Measurements from ENCODE around the gene DNAJC25.

The DNAJC25 gene

DNA sequence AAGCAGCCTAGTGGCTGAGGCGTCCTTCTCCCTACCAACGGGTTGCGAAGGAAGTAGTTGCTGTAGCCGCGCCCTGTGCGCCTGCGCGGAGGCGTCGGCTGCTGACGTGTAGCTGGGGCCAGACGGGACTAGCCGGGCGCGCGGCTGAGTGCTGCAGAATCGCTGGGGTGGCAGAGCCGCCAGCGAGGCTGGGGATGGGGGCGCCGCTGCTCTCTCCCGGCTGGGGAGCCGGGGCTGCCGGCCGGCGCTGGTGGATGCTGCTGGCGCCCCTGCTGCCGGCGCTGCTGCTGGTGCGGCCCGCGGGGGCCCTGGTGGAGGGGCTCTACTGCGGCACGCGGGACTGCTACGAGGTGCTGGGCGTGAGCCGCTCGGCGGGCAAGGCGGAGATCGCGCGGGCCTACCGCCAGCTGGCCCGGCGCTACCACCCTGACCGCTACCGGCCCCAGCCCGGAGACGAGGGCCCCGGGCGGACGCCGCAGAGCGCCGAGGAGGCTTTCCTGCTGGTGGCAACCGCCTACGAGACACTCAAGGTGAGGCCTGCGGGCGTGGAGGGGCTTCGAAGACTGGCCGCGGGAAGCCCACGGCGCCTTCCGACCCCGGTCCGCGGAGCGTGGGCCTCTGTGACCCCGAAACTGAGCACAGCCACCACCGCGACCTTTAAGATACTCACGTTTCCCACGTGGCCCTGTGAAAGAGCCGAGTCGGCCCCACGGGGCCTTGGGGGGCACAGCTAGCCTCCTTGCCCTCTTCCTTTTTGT, at the start of gene DNAJC25:
TSS of gene DNAJC25 (plus strand) at position 121 of the 758 bp plus-strand sequence. CDS start at position 195, 74 bp downstream.
- no peaks in the 10 kb centered on the region for H3K27me3 ChIP-seq (ENCODE audit: control insufficient read depth, insufficient read depth, low read length)
- WGBS (ENCODE audit: insufficient coverage, insufficient read length), result no CpG with 5 or more reads among the region's 79 CpGs

DNA sequence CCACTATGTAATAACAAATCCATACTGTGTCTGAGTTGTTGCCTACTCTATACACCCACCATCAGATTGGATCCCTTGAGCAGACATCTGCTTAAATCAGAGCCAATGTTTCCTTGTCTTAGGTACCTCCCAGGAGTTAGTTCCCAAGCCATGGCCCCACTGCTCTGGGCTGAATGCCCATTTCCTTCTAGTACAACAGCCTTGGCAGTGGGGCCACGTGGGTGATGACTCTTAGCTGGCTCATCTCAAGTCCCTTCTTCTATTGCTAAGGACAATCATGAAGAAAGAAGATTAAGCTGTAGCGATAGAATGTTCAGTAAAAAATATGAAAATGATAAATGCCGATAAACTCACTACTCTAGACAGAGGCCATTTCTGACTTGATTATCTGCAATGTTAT, 48.2 kb upstream of the DNAJC25 start:
- H3K4me1 ChIP-seq (ENCODE audit: control insufficient read depth, insufficient read depth, low read length), result no peaks in the 10 kb centered on the region
- DNase-seq (ENCODE audit: low read depth, low spot score), result no peak
- no peaks in the 10 kb centered on the region for H3K9me3 ChIP-seq (ENCODE audit: control insufficient read depth, insufficient read depth, low read length)
- H3K4me3 ChIP-seq (ENCODE audit: low read length), result no peak overlapping the region
- WGBS (ENCODE audit: insufficient coverage, insufficient read length), result no CpG with 5 or more reads among the region's 3 CpGs
- peaks cover 12% of the 10 kb centered on the region; the same call in 1 of the 2 replicates for H3K36me3 ChIP-seq (ENCODE audit: control insufficient read depth, insufficient read depth, low read length)
- no peak overlapping the region for H3K27ac ChIP-seq (ENCODE audit: low read length)
- H3K27me3 ChIP-seq (ENCODE audit: control insufficient read depth, insufficient read depth, low read length), result no peaks in the 10 kb centered on the region

More for the DNA sequence above, at the start of gene DNAJC25:
- Histone ChIP-seq H3K4me1 (ENCODE audit: control insufficient read depth, insufficient read depth, low read length) (no peaks in the 10 kb centered on the region), H3K9me3 (ENCODE audit: control insufficient read depth, insufficient read depth, low read length) (no peaks in the 10 kb centered on the region), H3K4me3 (ENCODE audit: low read length) (peak within 1 kb of the TSS; percentile 76), H3K27ac (ENCODE audit: low read length) (no peak within 1 kb of the TSS), H3K36me3 (ENCODE audit: control insufficient read depth, insufficient read depth, low read length) (no peaks in the 10 kb centered on the region)
- DNase-seq (ENCODE audit: low read depth, low spot score), result peak; percentile 98

DNA sequence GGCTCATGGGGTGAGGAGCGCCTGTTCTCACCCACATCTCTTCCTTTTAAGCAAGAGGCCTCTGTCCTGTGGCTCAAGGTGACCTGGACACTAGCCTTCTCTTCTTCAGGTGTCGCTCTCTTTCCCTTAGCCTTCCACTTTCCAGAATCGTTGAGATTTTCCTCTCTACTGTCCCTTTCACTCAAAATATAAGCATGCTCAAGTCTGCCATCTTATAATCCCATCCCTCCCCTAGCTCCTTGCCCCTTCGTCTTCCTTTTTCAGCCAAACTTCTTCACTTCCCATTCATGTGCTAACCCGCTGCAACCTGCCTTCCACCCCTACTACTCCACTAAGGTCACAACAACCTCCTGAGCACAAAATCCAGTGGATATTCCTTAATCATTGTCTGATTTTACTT, 44.8 kb upstream of the DNAJC25 start:
- DNase-seq (ENCODE audit: low read depth, low spot score), result no peak
- no peaks in the 10 kb centered on the region for H3K4me1 ChIP-seq (ENCODE audit: control insufficient read depth, insufficient read depth, low read length)
- H3K4me3 ChIP-seq (ENCODE audit: low read length), result no peak overlapping the region
- H3K36me3 ChIP-seq (ENCODE audit: control insufficient read depth, insufficient read depth, low read length), result peaks cover 8% of the 10 kb centered on the region; the same call in 1 of the 2 replicates
- no CpG with 5 or more reads among the region's 5 CpGs for WGBS (ENCODE audit: insufficient coverage, insufficient read length)
- H3K27me3 ChIP-seq (ENCODE audit: control insufficient read depth, insufficient read depth, low read length), result no peaks in the 10 kb centered on the region
- H3K27ac ChIP-seq (ENCODE audit: low read length), result no peak overlapping the region
- H3K9me3 ChIP-seq (ENCODE audit: control insufficient read depth, insufficient read depth, low read length), result no peaks in the 10 kb centered on the region

DNA sequence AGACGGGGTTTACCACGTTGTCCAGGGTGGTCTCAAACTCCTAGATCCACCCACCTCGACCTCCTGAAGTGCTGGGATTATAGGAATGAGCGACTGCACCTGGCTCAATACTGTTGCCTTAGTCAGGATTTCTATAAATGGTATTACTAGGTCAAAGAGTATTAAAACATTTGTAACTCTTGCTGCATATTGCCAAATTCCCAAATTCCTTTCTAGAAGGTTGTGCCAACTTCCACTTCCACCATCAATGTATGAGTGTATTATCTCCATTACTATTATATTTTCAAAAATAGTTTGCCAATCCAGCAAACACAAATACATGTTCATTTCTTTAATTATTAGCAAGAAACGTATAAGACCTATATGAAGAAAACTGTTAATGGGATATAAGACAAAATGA, 42.3 kb upstream of the DNAJC25 start:
- H3K9me3 ChIP-seq (ENCODE audit: control insufficient read depth, insufficient read depth, low read length), result no peaks in the 10 kb centered on the region
- H3K4me1 ChIP-seq (ENCODE audit: control insufficient read depth, insufficient read depth, low read length), result no peaks in the 10 kb centered on the region
- no peaks in the 10 kb centered on the region for H3K27me3 ChIP-seq (ENCODE audit: control insufficient read depth, insufficient read depth, low read length)
- H3K36me3 ChIP-seq (ENCODE audit: control insufficient read depth, insufficient read depth, low read length), result peaks cover 6% of the 10 kb centered on the region; the same call in 1 of the 2 replicates
- no peak overlapping the region for H3K4me3 ChIP-seq (ENCODE audit: low read length)
- no peak overlapping the region for H3K27ac ChIP-seq (ENCODE audit: low read length)
- no peak for DNase-seq (ENCODE audit: low read depth, low spot score)
- no CpG with 5 or more reads among the region's 5 CpGs for WGBS (ENCODE audit: insufficient coverage, insufficient read length)

DNA sequence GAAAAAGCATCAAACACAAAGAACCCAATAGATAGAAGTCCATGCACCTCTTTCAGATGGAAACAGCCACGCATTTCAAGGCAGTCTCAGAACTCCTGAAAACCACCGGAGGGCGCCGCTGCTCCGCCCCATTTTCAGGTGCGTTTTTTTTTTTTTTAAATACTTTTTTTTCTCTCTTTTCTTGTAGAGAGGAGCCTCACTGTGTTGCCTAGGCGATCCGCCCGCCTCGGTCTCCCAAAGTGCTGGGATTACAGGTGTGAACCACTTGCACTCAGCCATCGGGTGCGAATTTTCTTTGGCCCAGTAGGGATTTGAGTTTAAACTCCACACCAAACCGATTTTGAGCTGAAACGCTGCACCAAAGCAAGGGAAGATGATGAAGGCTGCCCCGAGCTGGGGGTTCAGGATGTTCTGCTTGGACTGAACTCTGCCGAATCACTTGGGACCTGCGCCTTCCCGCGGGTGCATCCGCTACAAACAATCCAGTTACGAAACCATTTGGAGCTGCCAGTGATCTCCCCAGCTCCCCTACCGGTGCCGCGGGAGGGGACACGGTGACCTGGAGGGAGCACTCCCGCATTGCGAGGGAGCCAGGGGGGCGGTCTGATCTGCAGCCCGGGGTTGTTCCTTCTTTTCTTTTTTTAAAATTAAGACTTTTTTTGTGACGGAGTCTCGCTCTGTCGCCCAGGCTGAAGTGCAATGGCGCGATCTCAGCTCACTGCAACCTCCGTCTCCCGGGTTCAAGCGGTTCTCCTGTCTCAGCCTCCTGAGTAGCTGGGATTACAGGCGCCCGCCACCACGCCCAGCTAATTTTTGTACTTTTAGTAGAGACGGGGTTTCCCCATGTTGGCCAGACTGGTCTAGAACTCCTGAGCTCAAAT, 33.0 kb upstream of the DNAJC25 start:
- Histone ChIP-seq H3K36me3 (ENCODE audit: control insufficient read depth, insufficient read depth, low read length) (peaks cover 5% of the 10 kb centered on the region; the same call in 1 of the 2 replicates), H3K4me3 (ENCODE audit: low read length) (peak overlapping the region; percentile 81; the same call in 1 of the 2 replicates), H3K27ac (ENCODE audit: low read length) (no peak overlapping the region), H3K27me3 (ENCODE audit: control insufficient read depth, insufficient read depth, low read length) (peaks cover 2% of the 10 kb centered on the region; the same call in 1 of the 2 replicates), H3K9me3 (ENCODE audit: control insufficient read depth, insufficient read depth, low read length) (no peaks in the 10 kb centered on the region), H3K4me1 (ENCODE audit: control insufficient read depth, insufficient read depth, low read length) (no peaks in the 10 kb centered on the region; the same call in 1 of the 2 replicates)
- WGBS (ENCODE audit: insufficient coverage, insufficient read length), result no CpG with 5 or more reads among the region's 41 CpGs
- DNase-seq (ENCODE audit: low read depth, low spot score), result peak; percentile 58

DNA sequence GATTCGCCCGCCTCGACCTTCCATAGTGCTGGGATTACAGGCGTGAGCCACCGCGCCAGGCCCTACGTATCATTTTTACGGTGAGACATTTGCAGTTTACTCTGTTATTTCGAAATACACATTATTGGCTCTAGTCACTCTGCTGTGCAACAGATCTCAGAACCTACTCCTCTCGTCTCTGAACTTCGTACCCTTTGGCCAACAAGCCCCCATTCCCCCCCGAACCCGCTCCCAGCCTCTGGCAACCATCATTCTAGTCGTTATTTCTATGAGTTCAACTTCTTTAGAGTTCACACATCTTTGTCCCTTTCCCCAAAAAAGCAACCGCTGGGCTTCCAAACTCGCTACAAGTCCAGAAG, 32.4 kb upstream of the DNAJC25 start:
- Histone ChIP-seq H3K4me3 (ENCODE audit: low read length) (peak overlapping the region; percentile 81; the same call in 1 of the 2 replicates), H3K27ac (ENCODE audit: low read length) (no peak overlapping the region), H3K27me3 (ENCODE audit: control insufficient read depth, insufficient read depth, low read length) (peaks cover 2% of the 10 kb centered on the region; the same call in 1 of the 2 replicates), H3K4me1 (ENCODE audit: control insufficient read depth, insufficient read depth, low read length) (no peaks in the 10 kb centered on the region; the same call in 1 of the 2 replicates), H3K36me3 (ENCODE audit: control insufficient read depth, insufficient read depth, low read length) (peaks cover 5% of the 10 kb centered on the region; the same call in 1 of the 2 replicates), H3K9me3 (ENCODE audit: control insufficient read depth, insufficient read depth, low read length) (no peaks in the 10 kb centered on the region)
- no peak for DNase-seq (ENCODE audit: low read depth, low spot score)
- no CpG with 5 or more reads among the region's 16 CpGs for WGBS (ENCODE audit: insufficient coverage, insufficient read length)

DNA sequence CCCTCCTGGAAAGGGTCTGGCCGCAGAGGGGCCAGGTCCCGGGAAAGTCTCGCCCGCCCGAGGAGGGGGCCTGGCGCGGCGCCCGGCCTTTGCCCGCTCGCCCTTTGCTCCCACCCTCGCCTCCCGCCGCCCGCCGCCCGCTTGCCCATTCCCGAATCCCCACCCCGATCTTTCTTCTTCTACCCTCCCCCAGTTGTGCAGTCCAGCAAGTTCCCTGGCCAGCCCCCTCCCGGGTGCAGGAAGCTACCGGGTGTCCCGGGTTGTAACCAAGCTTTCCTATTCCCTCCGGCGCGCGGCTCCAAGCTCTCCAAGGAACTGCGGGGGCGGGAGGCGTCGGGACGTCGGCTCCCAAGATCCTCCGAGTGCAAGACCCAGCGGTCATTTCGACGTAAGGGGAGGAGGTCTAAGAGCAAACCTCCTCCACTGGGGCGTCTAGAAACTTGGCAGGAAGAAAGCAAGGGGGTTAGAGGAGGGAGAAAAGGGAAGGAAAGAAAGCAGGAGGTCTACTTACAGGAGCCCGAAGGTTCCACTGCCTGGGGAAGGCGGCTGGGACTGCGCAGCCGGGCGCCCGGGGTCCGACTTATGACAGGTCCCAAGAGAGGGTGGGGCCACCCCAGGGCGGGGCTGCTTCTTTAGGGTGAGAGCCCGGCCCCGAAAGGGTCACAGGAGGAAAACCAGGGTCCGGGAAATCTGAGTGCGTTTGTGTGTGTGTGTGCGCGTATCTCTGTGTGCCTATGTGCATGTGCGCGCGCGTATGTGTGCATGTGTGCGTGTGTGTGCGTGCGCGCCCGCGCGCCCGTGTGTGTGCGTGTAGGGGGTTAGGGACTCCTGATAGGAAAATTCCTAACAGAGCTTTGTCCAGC, 31.8 kb upstream of the DNAJC25 start, which contains the start of gene PTGR1:
TSS of gene PTGR1 (minus strand) at position 556 of the 863 bp plus-strand sequence. CDS start 2,225 bp downstream, outside the sequence.
- Histone ChIP-seq H3K4me1 (ENCODE audit: control insufficient read depth, insufficient read depth, low read length) (no peaks in the 10 kb centered on the region; the same call in 1 of the 2 replicates), H3K27ac (ENCODE audit: low read length) (no peak within 1 kb of the TSS), H3K27me3 (ENCODE audit: control insufficient read depth, insufficient read depth, low read length) (peaks cover 2% of the 10 kb centered on the region; the same call in 1 of the 2 replicates), H3K9me3 (ENCODE audit: control insufficient read depth, insufficient read depth, low read length) (no peaks in the 10 kb centered on the region), H3K36me3 (ENCODE audit: control insufficient read depth, insufficient read depth, low read length) (peaks cover 5% of the 10 kb centered on the region; the same call in 1 of the 2 replicates), H3K4me3 (ENCODE audit: low read length) (peak within 1 kb of the TSS; percentile 81; the same call in 1 of the 2 replicates)
- DNase-seq (ENCODE audit: low read depth, low spot score), result no peak
- WGBS (ENCODE audit: insufficient coverage, insufficient read length), result no CpG with 5 or more reads among the region's 64 CpGs

DNA sequence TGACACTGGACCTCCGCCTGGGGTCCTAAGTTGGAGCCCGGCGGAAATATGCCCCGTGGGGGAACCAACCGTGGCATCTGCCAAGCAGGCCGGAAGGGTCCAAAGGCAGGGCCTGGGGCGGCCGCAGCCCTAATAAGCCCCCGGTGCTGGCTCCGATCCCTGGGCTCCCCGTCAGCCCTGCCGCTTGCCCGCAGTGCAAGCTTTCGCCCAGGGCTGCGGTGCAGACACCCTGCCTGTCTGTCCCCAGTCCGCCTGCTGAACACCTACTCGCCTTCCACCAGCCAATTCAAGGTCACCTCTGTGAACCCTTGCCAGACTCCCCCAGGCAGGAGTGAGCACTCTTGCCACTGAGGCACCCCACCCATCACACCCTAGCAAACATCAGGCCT, 31.2 kb upstream of the DNAJC25 start:
- Histone ChIP-seq H3K27ac (ENCODE audit: low read length) (no peak overlapping the region), H3K4me1 (ENCODE audit: control insufficient read depth, insufficient read depth, low read length) (no peaks in the 10 kb centered on the region; the same call in 1 of the 2 replicates), H3K36me3 (ENCODE audit: control insufficient read depth, insufficient read depth, low read length) (peaks cover 5% of the 10 kb centered on the region; the same call in 1 of the 2 replicates), H3K27me3 (ENCODE audit: control insufficient read depth, insufficient read depth, low read length) (peaks cover 2% of the 10 kb centered on the region; the same call in 1 of the 2 replicates), H3K4me3 (ENCODE audit: low read length) (peak overlapping the region; percentile 81; the same call in 1 of the 2 replicates), H3K9me3 (ENCODE audit: control insufficient read depth, insufficient read depth, low read length) (no peaks in the 10 kb centered on the region)
- no peak for DNase-seq (ENCODE audit: low read depth, low spot score)
- WGBS (ENCODE audit: insufficient coverage, insufficient read length), result no CpG with 5 or more reads among the region's 17 CpGs

DNA sequence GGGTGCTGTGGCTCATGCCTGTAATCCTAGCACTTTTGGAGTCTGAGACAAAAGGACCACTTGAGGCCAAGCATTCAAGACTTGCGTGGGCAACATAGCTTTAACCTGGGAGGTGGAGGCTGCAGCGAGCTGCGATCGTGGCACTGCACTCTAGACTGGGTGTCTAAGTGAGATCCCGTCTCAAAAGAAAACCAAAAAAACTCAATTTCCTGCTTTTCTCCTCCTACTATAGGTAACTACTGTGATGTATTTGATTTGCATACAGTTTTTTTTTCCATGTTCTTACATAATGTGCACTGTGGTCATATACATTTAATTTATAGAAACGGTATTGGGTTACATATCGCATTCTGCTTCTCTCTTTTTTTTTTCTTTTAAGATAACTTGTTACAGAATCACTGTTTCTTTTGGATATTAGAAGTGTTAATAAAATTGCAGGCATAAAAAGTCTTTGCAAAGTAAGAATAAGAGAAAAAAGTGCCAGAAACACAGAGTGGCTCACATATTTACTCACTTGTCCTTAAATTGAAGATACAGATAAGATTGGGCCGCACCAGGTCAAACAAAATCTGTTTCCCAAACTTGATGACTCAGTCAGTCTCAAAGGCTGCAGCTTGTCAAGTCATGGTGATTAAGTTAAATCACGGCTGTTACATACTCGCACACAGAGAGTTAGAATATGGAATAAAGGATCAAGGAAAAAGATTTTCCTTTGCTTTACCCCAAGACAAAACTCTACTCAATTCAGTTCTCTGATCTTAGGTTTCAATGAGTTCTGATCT, 29.7 kb upstream of the DNAJC25 start:
- no peak for DNase-seq (ENCODE audit: low read depth, low spot score)
- Histone ChIP-seq H3K27ac (ENCODE audit: low read length) (no peak overlapping the region), H3K36me3 (ENCODE audit: control insufficient read depth, insufficient read depth, low read length) (no peaks in the 10 kb centered on the region), H3K4me3 (ENCODE audit: low read length) (no peak overlapping the region), H3K9me3 (ENCODE audit: control insufficient read depth, insufficient read depth, low read length) (no peaks in the 10 kb centered on the region), H3K27me3 (ENCODE audit: control insufficient read depth, insufficient read depth, low read length) (peaks cover 2% of the 10 kb centered on the region; the same call in 1 of the 2 replicates), H3K4me1 (ENCODE audit: control insufficient read depth, insufficient read depth, low read length) (no peaks in the 10 kb centered on the region; the same call in 1 of the 2 replicates)
- no CpG with 5 or more reads among the region's 10 CpGs for WGBS (ENCODE audit: insufficient coverage, insufficient read length)
